Measurements from ENCODE around the gene APBB2.

The APBB2 gene

DNA sequence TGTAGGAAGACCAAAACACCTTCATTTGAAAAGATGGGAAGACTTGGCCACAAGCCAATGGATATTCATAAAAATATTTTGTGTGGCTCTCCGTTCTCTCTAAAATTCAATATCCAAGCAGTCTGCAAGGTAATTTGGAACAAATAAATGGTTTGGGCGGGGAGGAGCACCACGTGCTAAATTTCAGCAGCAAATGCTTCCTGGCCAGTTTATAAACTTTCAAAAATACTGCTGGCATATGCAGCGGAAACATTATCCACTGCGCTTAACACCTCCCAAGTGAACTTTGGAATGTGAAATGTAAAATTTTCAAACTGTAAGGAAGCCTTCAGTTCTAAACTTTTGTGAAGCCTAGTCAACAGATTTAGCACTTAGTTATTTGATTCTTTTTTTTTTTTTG is 273.6 kb downstream of the APBB2 start:
- Histone ChIP-seq H3K9me3 (ENCODE audit: control insufficient read depth, low read length) (no peaks in the 10 kb centered on the region), H3K27me3 (replicated peaks; ENCODE audit: control insufficient read depth, insufficient read depth, low read length, poor library complexity, severe bottlenecking) (no peaks in the 10 kb centered on the region), H3K36me3 (ENCODE audit: control insufficient read depth, insufficient read depth, low read length) (no peaks in the 10 kb centered on the region), H3K4me3 (ENCODE audit: insufficient read depth, low read depth, low read length, poor library complexity, severe bottlenecking) (no peak overlapping the region), H3K4me1 (ENCODE audit: control insufficient read depth, insufficient read depth, low read length, poor library complexity, severe bottlenecking) (no peaks in the 10 kb centered on the region), H3K27ac (ENCODE audit: insufficient read depth, low read length, poor library complexity, severe bottlenecking) (no peak overlapping the region)
- DNase-seq = no peak

DNA sequence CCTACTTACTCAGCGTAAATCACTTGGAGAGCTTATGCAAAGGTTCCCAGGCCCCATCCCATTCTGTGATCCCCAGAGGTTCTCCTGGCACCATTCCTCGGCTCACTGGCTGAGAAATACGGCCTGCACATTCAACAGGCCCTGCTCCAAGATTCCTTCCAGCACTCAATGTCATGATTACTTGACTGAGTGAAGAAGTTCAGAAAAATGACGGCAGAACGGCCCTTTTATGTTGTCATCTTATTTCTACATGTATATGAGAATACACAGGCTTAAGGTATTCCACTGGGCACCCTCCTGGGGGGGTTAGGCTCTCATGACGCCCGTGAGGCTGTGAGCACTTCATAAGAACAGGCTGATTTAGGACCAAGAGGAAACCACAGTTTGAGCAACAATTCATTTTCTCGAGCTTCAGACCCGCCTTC is 274.0 kb downstream of the APBB2 start:
- H3K36me3 ChIP-seq (ENCODE audit: control insufficient read depth, insufficient read depth, low read length) = no peaks in the 10 kb centered on the region

DNA sequence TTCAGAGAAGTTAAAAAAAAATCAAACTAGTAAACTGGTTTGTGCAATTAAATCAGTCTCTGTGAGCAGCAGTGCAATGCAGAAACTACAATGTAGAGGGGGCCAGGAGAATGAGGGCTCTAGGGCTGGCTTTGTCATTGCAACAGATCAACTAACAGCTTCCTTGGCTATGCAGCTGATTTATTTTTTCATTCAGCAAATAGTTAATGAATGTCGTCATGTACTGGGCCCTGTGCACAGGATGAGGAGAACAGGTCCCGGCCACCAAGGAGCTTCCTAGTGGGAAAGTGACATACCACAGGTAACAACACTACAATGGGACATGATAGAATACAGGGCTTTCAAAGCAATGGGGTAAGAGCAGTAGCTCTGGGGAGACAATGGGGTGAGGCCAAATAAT is 274.5 kb downstream of the APBB2 start:
- Histone ChIP-seq H3K4me1 (ENCODE audit: control insufficient read depth, insufficient read depth, low read length, poor library complexity, severe bottlenecking) (no peaks in the 10 kb centered on the region), H3K27ac (ENCODE audit: insufficient read depth, low read length, poor library complexity, severe bottlenecking) (no peak overlapping the region), H3K36me3 (ENCODE audit: control insufficient read depth, insufficient read depth, low read length) (no peaks in the 10 kb centered on the region), H3K9me3 (ENCODE audit: control insufficient read depth, low read length) (no peaks in the 10 kb centered on the region), H3K4me3 (ENCODE audit: insufficient read depth, low read depth, low read length, poor library complexity, severe bottlenecking) (no peak overlapping the region), H3K27me3 (replicated peaks; ENCODE audit: control insufficient read depth, insufficient read depth, low read length, poor library complexity, severe bottlenecking) (no peaks in the 10 kb centered on the region)
- no peak for DNase-seq

More for the DNA sequence above, 274.0 kb downstream of the APBB2 start:
- no peaks in the 10 kb centered on the region for H3K4me1 ChIP-seq (ENCODE audit: control insufficient read depth, insufficient read depth, low read length, poor library complexity, severe bottlenecking)
- H3K27ac ChIP-seq (ENCODE audit: insufficient read depth, low read length, poor library complexity, severe bottlenecking) = no peak overlapping the region
- H3K27me3 ChIP-seq (replicated peaks; ENCODE audit: control insufficient read depth, insufficient read depth, low read length, poor library complexity, severe bottlenecking) = no peaks in the 10 kb centered on the region
- H3K4me3 ChIP-seq (ENCODE audit: insufficient read depth, low read depth, low read length, poor library complexity, severe bottlenecking) = no peak overlapping the region
- DNase-seq = no peak
- no peaks in the 10 kb centered on the region for H3K9me3 ChIP-seq (ENCODE audit: control insufficient read depth, low read length)

DNA sequence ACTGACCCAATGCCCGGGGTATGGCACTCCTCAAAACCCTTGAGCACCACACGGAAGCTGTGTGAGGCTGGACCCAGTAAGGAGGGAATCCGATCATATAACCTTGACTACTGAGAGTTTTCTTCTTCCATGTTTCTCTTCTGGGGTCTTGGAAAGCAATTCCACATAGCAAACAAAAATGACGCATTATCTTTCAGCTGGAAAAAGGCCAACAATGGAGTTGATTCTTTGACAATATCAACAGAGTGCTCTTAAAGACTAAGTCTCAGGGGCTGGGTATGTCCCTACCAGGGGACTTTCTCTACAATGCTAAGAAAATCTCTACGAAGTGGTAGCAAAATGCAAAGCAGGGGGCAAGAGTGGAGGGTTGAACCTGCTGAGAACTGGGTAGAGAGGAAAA is 276.0 kb downstream of the APBB2 start:
- Histone ChIP-seq H3K9me3 (ENCODE audit: control insufficient read depth, low read length) (no peaks in the 10 kb centered on the region), H3K27ac (ENCODE audit: insufficient read depth, low read length, poor library complexity, severe bottlenecking) (no peak overlapping the region), H3K4me1 (ENCODE audit: control insufficient read depth, insufficient read depth, low read length, poor library complexity, severe bottlenecking) (no peaks in the 10 kb centered on the region), H3K36me3 (ENCODE audit: control insufficient read depth, insufficient read depth, low read length) (no peaks in the 10 kb centered on the region), H3K27me3 (replicated peaks; ENCODE audit: control insufficient read depth, insufficient read depth, low read length, poor library complexity, severe bottlenecking) (no peaks in the 10 kb centered on the region), H3K4me3 (ENCODE audit: insufficient read depth, low read depth, low read length, poor library complexity, severe bottlenecking) (no peak overlapping the region)
- DNase-seq = no peak

DNA sequence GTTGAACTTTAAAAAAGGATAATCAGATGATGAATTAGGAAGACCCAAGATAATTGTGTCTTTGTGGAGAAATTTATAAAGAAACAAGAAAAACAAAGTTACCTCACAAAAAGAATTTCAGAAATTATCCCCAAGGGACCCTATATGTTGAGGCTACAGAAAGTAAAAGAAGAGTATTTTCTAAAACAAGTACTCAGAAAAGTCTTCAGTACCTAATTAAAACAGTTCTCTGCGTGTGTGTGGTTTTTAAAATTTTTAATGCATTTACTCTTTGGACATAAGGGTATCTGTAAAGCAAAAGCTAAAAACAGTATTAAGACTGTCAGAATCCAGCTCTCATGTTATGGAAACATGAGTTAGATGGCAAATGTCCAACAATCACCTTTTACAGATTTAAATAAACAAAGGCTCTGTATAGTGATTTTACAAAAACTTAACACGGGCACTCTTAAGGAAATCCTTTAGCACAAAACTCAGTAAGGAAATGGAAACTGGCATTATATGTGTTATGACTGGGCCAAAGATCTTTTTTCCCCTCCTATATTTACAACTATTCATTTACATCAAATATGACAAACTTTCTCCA is 277.1 kb downstream of the APBB2 start:
- H3K9me3 ChIP-seq (ENCODE audit: control insufficient read depth, low read length) = no peaks in the 10 kb centered on the region
- H3K4me3 ChIP-seq (ENCODE audit: insufficient read depth, low read depth, low read length, poor library complexity, severe bottlenecking) = no peak overlapping the region
- no peak overlapping the region for H3K27ac ChIP-seq (ENCODE audit: insufficient read depth, low read length, poor library complexity, severe bottlenecking)
- H3K36me3 ChIP-seq (ENCODE audit: control insufficient read depth, insufficient read depth, low read length) = no peaks in the 10 kb centered on the region
- DNase-seq = no peak
- no peaks in the 10 kb centered on the region for H3K4me1 ChIP-seq (ENCODE audit: control insufficient read depth, insufficient read depth, low read length, poor library complexity, severe bottlenecking)
- no peaks in the 10 kb centered on the region for H3K27me3 ChIP-seq (replicated peaks; ENCODE audit: control insufficient read depth, insufficient read depth, low read length, poor library complexity, severe bottlenecking)

DNA sequence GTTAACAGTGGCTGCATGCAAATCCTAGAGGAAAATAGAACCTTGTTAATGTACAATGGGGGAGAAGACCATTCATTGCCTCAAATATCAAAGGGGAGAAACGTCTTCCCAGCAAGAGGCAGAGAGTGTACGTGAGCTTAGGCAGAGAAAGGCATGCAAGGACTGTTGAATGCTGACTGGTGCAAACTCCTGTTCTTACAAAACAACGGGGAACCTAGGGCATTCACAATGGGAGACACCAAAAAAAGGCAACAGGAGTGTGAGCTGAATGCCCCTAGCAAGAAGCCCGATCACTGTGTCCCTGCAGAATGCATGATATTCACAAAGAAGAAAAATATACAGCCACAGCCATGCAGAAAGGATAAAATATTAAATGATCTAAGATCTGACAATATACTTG is 279.7 kb downstream of the APBB2 start:
- H3K36me3 ChIP-seq (ENCODE audit: control insufficient read depth, insufficient read depth, low read length) = no peaks in the 10 kb centered on the region
- H3K9me3 ChIP-seq (ENCODE audit: control insufficient read depth, low read length) = no peaks in the 10 kb centered on the region
- no peak for DNase-seq
- H3K27me3 ChIP-seq (replicated peaks; ENCODE audit: control insufficient read depth, insufficient read depth, low read length, poor library complexity, severe bottlenecking) = no peaks in the 10 kb centered on the region
- H3K4me1 ChIP-seq (ENCODE audit: control insufficient read depth, insufficient read depth, low read length, poor library complexity, severe bottlenecking) = no peaks in the 10 kb centered on the region
- no peak overlapping the region for H3K27ac ChIP-seq (ENCODE audit: insufficient read depth, low read length, poor library complexity, severe bottlenecking)
- no peak overlapping the region for H3K4me3 ChIP-seq (ENCODE audit: insufficient read depth, low read depth, low read length, poor library complexity, severe bottlenecking)

DNA sequence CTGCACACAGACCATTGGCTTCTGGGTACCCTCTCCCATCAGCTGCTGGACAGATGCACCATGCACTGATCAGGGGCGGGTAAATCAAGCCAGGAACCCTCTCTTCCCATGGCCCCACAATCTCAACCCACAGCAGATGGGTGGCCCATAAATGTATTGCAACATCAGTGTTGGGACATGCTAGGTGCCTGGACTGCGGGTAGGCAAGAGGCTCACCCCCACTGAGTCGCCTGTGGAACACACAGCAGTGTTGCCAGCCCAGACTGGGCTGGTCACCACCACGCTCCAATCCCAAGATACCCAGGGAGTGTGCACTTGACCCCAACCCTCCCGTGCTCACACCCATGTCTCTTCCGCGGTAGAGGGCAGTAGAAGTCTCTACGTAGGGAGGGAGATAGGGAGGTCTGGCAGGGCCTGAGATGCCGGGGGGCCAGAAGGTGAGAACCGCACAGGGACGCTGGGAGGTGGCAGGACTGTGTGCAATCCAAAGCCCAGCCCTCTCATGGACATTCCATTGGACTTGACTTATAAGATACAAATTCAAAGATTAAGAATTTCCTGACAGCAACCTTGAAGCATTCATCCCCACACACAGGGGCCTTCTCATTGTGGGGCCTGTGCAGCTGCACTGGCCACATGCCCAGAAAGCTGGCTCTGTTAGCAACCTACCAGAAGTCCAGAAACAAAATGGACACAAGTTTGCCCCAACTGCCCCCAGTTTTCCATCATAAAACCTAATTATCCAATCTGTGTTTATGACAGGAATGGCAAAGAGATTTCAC is 280.9 kb downstream of the APBB2 start:
- Histone ChIP-seq H3K27me3 (replicated peaks; ENCODE audit: control insufficient read depth, insufficient read depth, low read length, poor library complexity, severe bottlenecking) (no peaks in the 10 kb centered on the region), H3K4me3 (ENCODE audit: insufficient read depth, low read depth, low read length, poor library complexity, severe bottlenecking) (no peak overlapping the region), H3K4me1 (ENCODE audit: control insufficient read depth, insufficient read depth, low read length, poor library complexity, severe bottlenecking) (no peaks in the 10 kb centered on the region), H3K9me3 (ENCODE audit: control insufficient read depth, low read length) (no peaks in the 10 kb centered on the region), H3K27ac (ENCODE audit: insufficient read depth, low read length, poor library complexity, severe bottlenecking) (no peak overlapping the region), H3K36me3 (ENCODE audit: control insufficient read depth, insufficient read depth, low read length) (no peaks in the 10 kb centered on the region)
- DNase-seq = no peak

DNA sequence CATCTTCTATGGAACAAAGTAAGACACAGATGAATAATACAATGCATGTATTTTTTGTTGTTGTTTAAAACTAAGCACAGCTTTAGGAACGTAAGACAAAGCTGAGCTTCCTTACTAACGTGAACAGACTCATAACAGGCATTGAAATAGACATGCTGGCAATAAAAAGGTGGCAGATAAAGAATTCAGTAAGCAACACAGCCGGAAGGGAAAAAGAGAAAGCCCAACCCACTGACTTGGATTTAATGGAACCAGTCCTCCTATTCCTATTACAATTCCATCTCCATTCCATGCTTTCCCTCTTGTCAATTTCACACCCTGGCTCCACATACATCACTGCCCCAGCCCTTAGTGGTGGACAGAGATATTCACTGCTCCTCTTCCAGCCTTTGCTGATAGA is 282.5 kb downstream of the APBB2 start:
- DNase-seq = no peak
- no peaks in the 10 kb centered on the region for H3K4me1 ChIP-seq (ENCODE audit: control insufficient read depth, insufficient read depth, low read length, poor library complexity, severe bottlenecking)
- H3K36me3 ChIP-seq (ENCODE audit: control insufficient read depth, insufficient read depth, low read length) = no peaks in the 10 kb centered on the region

DNA sequence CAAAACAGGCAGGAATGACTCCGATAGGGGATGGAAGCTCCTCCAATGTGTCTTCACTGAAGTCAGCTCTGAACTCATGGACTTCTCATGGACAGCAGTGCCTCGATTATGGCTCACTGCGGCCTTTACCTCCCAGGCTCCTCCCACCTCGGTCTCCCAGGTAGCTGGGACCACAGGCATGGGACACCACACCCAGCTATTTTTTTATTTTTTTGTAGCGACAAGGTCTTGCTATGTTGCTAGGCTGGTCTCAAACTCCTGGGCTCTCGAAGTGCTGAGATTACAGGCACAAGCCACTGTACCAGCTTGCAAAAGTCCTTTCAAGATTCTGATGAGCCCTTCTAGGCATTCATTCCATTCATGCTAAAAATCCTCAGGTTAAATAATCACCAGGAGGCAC is 283.1 kb downstream of the APBB2 start:
- H3K4me3 ChIP-seq (ENCODE audit: insufficient read depth, low read depth, low read length, poor library complexity, severe bottlenecking) = no peak overlapping the region
- H3K36me3 ChIP-seq (ENCODE audit: control insufficient read depth, insufficient read depth, low read length) = no peaks in the 10 kb centered on the region
- H3K27ac ChIP-seq (ENCODE audit: insufficient read depth, low read length, poor library complexity, severe bottlenecking) = no peak overlapping the region
- no peaks in the 10 kb centered on the region for H3K27me3 ChIP-seq (replicated peaks; ENCODE audit: control insufficient read depth, insufficient read depth, low read length, poor library complexity, severe bottlenecking)
- no peaks in the 10 kb centered on the region for H3K9me3 ChIP-seq (ENCODE audit: control insufficient read depth, low read length)
- no peak for DNase-seq
- no peaks in the 10 kb centered on the region for H3K4me1 ChIP-seq (ENCODE audit: control insufficient read depth, insufficient read depth, low read length, poor library complexity, severe bottlenecking)

More for the DNA sequence above, 282.5 kb downstream of the APBB2 start:
- H3K27ac ChIP-seq (ENCODE audit: insufficient read depth, low read length, poor library complexity, severe bottlenecking) = no peak overlapping the region
- H3K27me3 ChIP-seq (replicated peaks; ENCODE audit: control insufficient read depth, insufficient read depth, low read length, poor library complexity, severe bottlenecking) = no peaks in the 10 kb centered on the region
- H3K9me3 ChIP-seq (ENCODE audit: control insufficient read depth, low read length) = no peaks in the 10 kb centered on the region
- no peak overlapping the region for H3K4me3 ChIP-seq (ENCODE audit: insufficient read depth, low read depth, low read length, poor library complexity, severe bottlenecking)

DNA sequence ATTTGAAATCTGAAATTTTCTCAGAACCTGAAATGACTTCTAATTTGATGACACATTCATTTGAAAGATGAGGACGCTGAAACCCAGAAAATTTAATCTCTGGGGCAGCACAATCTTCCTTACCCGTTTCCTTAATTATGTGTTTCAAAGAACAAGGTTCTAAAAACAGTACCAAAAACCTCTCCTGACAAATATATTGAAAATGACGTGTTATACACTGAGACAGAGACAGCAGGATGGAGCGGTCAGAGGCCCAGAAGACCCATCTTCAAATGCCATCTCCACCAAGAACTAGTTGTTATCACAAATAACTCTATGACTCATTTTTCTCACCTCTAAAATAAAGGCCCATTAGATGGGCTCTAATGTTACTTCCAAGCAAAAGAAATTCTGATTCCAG is 287.3 kb downstream of the APBB2 start:
- Histone ChIP-seq H3K9me3 (ENCODE audit: control insufficient read depth, low read length) (no peaks in the 10 kb centered on the region), H3K27me3 (replicated peaks; ENCODE audit: control insufficient read depth, insufficient read depth, low read length, poor library complexity, severe bottlenecking) (no peaks in the 10 kb centered on the region), H3K4me3 (ENCODE audit: insufficient read depth, low read depth, low read length, poor library complexity, severe bottlenecking) (no peak overlapping the region), H3K4me1 (ENCODE audit: control insufficient read depth, insufficient read depth, low read length, poor library complexity, severe bottlenecking) (no peaks in the 10 kb centered on the region), H3K27ac (ENCODE audit: insufficient read depth, low read length, poor library complexity, severe bottlenecking) (no peak overlapping the region), H3K36me3 (ENCODE audit: control insufficient read depth, insufficient read depth, low read length) (no peaks in the 10 kb centered on the region)
- DNase-seq = no peak
